ENCODE results near the gene SNORC. TPM values are rescaled to one million over a fixed set of nuclear protein-coding genes. Genes with fewer than 3 reads are reported as not detected.

Gene SNORC
- polyA plus RNA-seq, 1 donor (not counting 4 experiments of a cell fraction or from before 2014, with no cell fraction given): 0.66 TPM

- no peak overlapping the region for H3K27ac ChIP-seq (ENCODE audit: control insufficient read depth, insufficient read depth, low read length)
- no peaks in the 10 kb centered on the region for H3K36me3 ChIP-seq (ENCODE audit: control insufficient read depth in 2 of 2, extremely low read depth in 1 of 2, insufficient read depth in 2 of 2, low read length in 2 of 2)
- dilution Hi-C loops (cut with MboI; ENCODE audit: extremely low pct_ligation_motif_present, low sequenced_read_pairs): no loop called here
- H3K9me3 ChIP-seq (ENCODE audit: control insufficient read depth, low read depth, low read length): no peaks in the 10 kb centered on the region
- no peak for TF ChIP-seq CTCF (optimal IDR thresholded peaks at IDR 0.05 in 1 of 3, IDR thresholded peaks at IDR 0.05 in 1 of 3, conservative IDR thresholded peaks at IDR 0.05 in 1 of 3; ENCODE audit: extremely low read depth in 1 of 3, insufficient read depth in 2 of 3, low read length in 3 of 3)
- TF ChIP-seq EZH2 (IDR thresholded peaks at IDR 0.05; ENCODE audit: low read length): no peak
- H3K27me3 ChIP-seq (ENCODE audit: control insufficient read depth, extremely low read depth, insufficient read depth, low read length): no peaks in the 10 kb centered on the region
- no peaks in the 10 kb centered on the region for H3K79me2 ChIP-seq (ENCODE audit: control insufficient read depth, insufficient read depth, low read length)
- H3K9ac ChIP-seq (ENCODE audit: control insufficient read depth, extremely low read depth, insufficient read depth, low read length): no peak overlapping the region
- no peaks in the 10 kb centered on the region for H4K20me1 ChIP-seq (ENCODE audit: control insufficient read depth, extremely low read depth, insufficient read depth, low read length)
- no peaks in the 10 kb centered on the region for H3K9me1 ChIP-seq (ENCODE audit: control insufficient read depth, extremely low read depth, insufficient read depth, low read length)
- DNase-seq (ENCODE audit: low read depth, low spot score) (no peak), FAIRE-seq (no peak)
- no peaks in the 10 kb centered on the region for H3K4me1 ChIP-seq (ENCODE audit: control insufficient read depth, extremely low read depth, insufficient read depth, low read length)
- H3K4me2 ChIP-seq (ENCODE audit: control insufficient read depth, extremely low read depth, insufficient read depth, low read depth, low read length): no peak overlapping the region
- H2AFZ ChIP-seq (ENCODE audit: control insufficient read depth, low read length): no peak overlapping the region
- H3K4me3 ChIP-seq (ENCODE audit: control insufficient read depth in 2 of 3, extremely low read depth in 1 of 3, insufficient read depth in 2 of 3, low read depth in 1 of 3, low read length in 3 of 3): no peak overlapping the region
These were observed 49.1 kb downstream of the SNORC start for GRCh38 chr2:232919141-232919540.

- Histone ChIP-seq H4K20me1 (ENCODE audit: control insufficient read depth, extremely low read depth, insufficient read depth, low read length) (no peaks in the 10 kb centered on the region), H3K27me3 (ENCODE audit: control insufficient read depth, extremely low read depth, insufficient read depth, low read length) (peaks cover 7% of the 10 kb centered on the region), H3K4me1 (ENCODE audit: control insufficient read depth, extremely low read depth, insufficient read depth, low read length) (no peaks in the 10 kb centered on the region), H3K4me2 (ENCODE audit: control insufficient read depth, extremely low read depth, insufficient read depth, low read depth, low read length) (no peak overlapping the region), H3K4me3 (ENCODE audit: control insufficient read depth in 2 of 3, extremely low read depth in 1 of 3, insufficient read depth in 2 of 3, low read depth in 1 of 3, low read length in 3 of 3) (no peak overlapping the region), H3K27ac (ENCODE audit: control insufficient read depth, insufficient read depth, low read length) (no peak overlapping the region), H3K9me3 (ENCODE audit: control insufficient read depth, low read depth, low read length) (no peaks in the 10 kb centered on the region), H3K9me1 (ENCODE audit: control insufficient read depth, extremely low read depth, insufficient read depth, low read length) (no peaks in the 10 kb centered on the region), H3K36me3 (ENCODE audit: control insufficient read depth in 2 of 2, extremely low read depth in 1 of 2, insufficient read depth in 2 of 2, low read length in 2 of 2) (no peaks in the 10 kb centered on the region), H3K9ac (ENCODE audit: control insufficient read depth, extremely low read depth, insufficient read depth, low read length) (no peak overlapping the region), H2AFZ (ENCODE audit: control insufficient read depth, low read length) (no peak overlapping the region), H3K79me2 (ENCODE audit: control insufficient read depth, insufficient read depth, low read length) (no peaks in the 10 kb centered on the region)
- dilution Hi-C loops (cut with MboI; ENCODE audit: extremely low pct_ligation_motif_present, low sequenced_read_pairs): no loop called here
- FAIRE-seq (no peak), DNase-seq (ENCODE audit: low read depth, low spot score) (no peak)
- TF ChIP-seq CTCF (optimal IDR thresholded peaks at IDR 0.05 in 1 of 3, IDR thresholded peaks at IDR 0.05 in 1 of 3, conservative IDR thresholded peaks at IDR 0.05 in 1 of 3; ENCODE audit: extremely low read depth in 1 of 3, insufficient read depth in 2 of 3, low read length in 3 of 3): no peak
- no peak for TF ChIP-seq EZH2 (IDR thresholded peaks at IDR 0.05; ENCODE audit: low read length)
These were observed 50.0 kb downstream of the SNORC start for GRCh38 chr2:232920055-232920454.
